ENCODE data around the gene PDLIM5.

Gene PDLIM5

DNA sequence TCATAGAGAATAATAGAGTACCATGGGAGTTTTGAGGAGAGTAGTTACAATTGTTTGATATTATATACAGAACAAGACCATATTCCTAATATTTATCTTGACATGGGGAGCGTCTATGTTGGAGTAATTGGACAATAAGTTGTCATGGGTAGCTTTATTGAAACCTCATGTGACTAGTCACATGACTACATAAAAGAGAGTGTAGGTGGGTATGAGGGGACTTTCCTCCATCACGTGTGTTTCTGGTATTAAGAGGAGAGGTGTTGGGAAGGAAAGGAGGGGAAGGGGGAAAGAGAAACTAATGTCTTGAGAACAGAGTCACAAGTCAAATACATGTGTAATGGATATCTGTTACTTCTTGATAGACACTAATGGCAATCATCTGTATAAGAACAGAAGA, 33.1 kb downstream of the PDLIM5 start:
- TF ChIP-seq, protein P1, sequence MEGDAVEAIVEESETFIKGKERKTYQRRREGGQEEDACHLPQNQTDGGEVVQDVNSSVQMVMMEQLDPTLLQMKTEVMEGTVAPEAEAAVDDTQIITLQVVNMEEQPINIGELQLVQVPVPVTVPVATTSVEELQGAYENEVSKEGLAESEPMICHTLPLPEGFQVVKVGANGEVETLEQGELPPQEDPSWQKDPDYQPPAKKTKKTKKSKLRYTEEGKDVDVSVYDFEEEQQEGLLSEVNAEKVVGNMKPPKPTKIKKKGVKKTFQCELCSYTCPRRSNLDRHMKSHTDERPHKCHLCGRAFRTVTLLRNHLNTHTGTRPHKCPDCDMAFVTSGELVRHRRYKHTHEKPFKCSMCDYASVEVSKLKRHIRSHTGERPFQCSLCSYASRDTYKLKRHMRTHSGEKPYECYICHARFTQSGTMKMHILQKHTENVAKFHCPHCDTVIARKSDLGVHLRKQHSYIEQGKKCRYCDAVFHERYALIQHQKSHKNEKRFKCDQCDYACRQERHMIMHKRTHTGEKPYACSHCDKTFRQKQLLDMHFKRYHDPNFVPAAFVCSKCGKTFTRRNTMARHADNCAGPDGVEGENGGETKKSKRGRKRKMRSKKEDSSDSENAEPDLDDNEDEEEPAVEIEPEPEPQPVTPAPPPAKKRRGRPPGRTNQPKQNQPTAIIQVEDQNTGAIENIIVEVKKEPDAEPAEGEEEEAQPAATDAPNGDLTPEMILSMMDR (IDR thresholded peaks at IDR 0.05; ENCODE audit: insufficient read depth, low read length, missing control alignments) = no peak
- POLR2A ChIA-PET = no interaction called here
- no peak overlapping the region for H3K4me3 ChIP-seq (ENCODE audit: low read depth, low read length)
- DNase-seq (ENCODE audit: low read depth, low spot score) = no peak
- CTCF ChIA-PET = interaction anchor here (0.9 kb wide), 1 partner anchor 78 kb away, joined by 3 read pairs; no protein-coding TSS in a partner anchor

DNA sequence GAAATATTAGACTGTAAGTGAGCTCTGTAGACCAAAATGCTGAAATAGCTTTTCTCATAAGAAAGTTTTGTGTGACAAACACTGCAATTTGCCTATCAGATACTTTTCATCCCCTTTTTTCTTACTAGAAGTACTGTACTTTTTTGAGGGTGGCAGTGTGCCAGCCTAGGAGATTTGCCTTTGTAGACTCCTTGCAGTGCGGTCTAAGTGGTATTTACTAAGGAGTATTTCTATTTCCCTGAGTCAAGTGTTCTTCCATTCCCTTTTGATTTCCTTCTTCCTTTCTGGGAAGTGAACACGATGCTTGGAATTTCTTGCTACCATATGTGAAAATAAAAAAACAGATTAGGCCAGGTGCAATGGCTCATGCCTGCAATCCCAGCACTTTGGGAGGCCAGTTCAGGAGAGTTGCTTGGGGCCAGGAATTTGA, 34.6 kb downstream of the PDLIM5 start:
- no peak for DNase-seq (ENCODE audit: low read depth, low spot score)
- H3K4me3 ChIP-seq (ENCODE audit: low read depth, low read length) = no peak overlapping the region
- TF ChIP-seq, protein P1 (IDR thresholded peaks at IDR 0.05; ENCODE audit: insufficient read depth, low read length, missing control alignments) = no peak
- ChIA-PET CTCF (no interaction called here), POLR2A (no interaction called here)

DNA sequence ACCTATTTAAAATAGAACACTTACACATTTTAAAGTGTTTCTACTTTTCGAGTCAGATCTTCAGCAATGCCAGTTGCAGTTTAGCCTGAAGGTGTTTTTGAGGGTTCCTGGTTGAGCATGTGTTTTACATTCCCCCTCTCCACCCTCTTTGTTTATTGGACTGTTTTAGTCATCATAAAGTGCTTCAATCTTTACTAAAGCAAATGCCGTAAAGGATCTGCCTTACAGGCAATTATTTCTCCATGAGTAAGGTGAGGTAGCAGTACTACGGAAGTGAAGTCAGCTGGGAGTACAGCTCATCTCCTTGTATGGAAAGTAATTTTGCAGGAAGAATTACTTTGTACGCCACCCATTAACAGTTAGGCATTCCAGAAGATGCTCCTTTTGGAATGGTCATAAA, 36.9 kb downstream of the PDLIM5 start:
- no peak overlapping the region for H3K4me3 ChIP-seq (ENCODE audit: low read depth, low read length)
- ChIA-PET CTCF (interaction anchor here (1.2 kb wide), 1 partner anchor 606 kb away, joined by 3 read pairs; no protein-coding TSS in a partner anchor), POLR2A (no interaction called here)
- TF ChIP-seq, protein P1 (IDR thresholded peaks at IDR 0.05; ENCODE audit: insufficient read depth, low read length, missing control alignments) = no peak
- DNase-seq (ENCODE audit: low read depth, low spot score) = no peak

DNA sequence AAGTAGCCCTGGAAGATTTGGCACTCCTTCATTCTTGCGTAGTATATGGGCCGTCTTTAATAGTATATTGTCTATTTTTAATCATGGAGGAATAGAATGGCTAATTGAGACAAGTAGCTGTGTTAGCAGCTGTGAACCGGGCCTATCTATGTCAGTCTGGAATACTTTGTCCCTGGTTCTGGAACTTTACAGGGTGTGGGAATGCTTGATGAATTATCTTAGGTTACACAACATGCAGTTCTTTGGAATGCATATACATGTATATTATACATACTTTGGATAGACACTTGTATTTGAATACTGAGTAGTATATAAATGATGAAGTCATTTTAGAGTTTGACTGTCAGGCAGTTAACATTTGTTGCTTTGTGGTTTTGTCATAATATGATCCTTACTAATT, 37.4 kb downstream of the PDLIM5 start:
- CTCF ChIA-PET = interaction anchor here (1.2 kb wide), 1 partner anchor 606 kb away, joined by 3 read pairs; no protein-coding TSS in a partner anchor
- no peak overlapping the region for H3K4me3 ChIP-seq (ENCODE audit: low read depth, low read length)
- POLR2A ChIA-PET = no interaction called here
- DNase-seq (ENCODE audit: low read depth, low spot score) = no peak
- TF ChIP-seq, protein P1 (IDR thresholded peaks at IDR 0.05; ENCODE audit: insufficient read depth, low read length, missing control alignments) = no peak

DNA sequence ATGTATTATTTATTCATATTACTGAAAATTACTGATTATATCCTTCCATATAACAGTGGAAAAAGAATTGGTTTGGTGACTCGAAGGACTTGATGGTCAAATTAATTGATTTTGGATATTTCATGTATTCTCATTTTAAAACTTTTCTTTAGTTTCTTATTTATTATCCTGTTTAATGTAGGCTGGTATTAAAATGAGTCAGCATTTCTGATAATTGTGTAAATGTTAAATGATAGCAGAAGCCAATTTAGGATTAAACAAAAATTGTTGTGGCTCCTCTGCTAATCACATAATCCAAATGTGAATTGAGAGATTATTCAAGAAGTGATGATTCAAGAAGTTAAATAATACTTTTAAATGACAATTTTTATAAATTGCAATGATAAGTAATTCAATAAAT, 38.7 kb downstream of the PDLIM5 start:
- ChIA-PET CTCF (no interaction called here), POLR2A (no interaction called here)
- H3K4me3 ChIP-seq (ENCODE audit: low read depth, low read length) = no peak overlapping the region
- no peak for DNase-seq (ENCODE audit: low read depth, low spot score)
- TF ChIP-seq, protein P1 (IDR thresholded peaks at IDR 0.05; ENCODE audit: insufficient read depth, low read length, missing control alignments) = no peak

DNA sequence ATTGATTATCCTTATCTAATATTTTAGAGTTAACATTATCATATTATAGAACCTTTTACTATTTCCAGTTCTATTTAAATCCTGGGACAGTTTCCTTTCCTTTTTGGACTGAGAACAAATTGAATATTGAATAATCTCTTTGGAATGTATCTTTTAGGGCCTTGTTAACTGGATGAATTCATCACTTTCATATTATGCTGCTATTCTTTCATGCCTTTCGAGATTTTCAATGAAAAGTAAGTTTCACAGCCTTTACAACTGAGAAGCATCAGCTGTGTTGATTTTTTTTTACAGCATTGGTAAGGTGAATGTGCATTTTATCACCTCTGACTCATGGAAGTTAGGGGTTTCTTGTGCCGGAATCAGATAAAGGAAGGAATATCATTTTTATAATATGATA, 39.6 kb downstream of the PDLIM5 start:
- no peak for DNase-seq (ENCODE audit: low read depth, low spot score)
- TF ChIP-seq, protein P1 (IDR thresholded peaks at IDR 0.05; ENCODE audit: insufficient read depth, low read length, missing control alignments) = no peak
- ChIA-PET POLR2A (no interaction called here), CTCF (interaction anchor here (1.1 kb wide), 1 partner anchor 38 kb away, joined by 3 read pairs; no protein-coding TSS in a partner anchor)
- no peak overlapping the region for H3K4me3 ChIP-seq (ENCODE audit: low read depth, low read length)
